SW 1271 (cell line): ENCODE results near the gene ADGRB2.

ENCODE experiments used
- DNase-seq, 2 experiments: peaks; one replicate each; lab custom pipeline; 2025; lab: John Stamatoyannopoulos, UW

ADGRB2 gene

DNA sequence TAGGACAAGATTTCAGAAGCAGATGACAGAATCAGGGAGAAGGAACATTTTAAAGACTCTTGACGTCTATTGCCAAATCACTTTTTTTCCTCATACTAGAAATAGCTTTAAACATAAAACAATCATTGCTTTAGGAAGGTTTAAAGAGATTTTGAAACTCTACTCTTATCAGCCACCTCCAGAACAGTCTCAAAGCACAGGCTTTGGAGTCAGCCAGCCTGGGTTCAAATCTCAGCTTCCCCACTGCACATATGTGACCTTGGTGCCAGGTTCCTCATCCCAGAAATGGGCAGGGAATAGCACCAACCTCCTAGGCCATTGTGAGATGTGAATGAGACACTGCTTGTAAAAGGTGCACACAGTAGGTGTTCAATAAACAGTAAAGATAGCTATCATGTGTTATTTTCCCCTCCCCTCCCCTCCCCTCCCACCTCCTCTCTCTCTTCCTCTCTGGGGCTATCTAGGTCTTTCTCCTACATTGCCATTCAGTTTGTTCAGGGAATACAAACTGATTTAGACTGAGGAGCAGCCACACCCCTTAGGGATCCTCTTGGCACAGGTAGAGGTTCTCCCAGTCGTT, 31.0 kb upstream of the ADGRB2 start:
- DNase-seq: no peak

DNA sequence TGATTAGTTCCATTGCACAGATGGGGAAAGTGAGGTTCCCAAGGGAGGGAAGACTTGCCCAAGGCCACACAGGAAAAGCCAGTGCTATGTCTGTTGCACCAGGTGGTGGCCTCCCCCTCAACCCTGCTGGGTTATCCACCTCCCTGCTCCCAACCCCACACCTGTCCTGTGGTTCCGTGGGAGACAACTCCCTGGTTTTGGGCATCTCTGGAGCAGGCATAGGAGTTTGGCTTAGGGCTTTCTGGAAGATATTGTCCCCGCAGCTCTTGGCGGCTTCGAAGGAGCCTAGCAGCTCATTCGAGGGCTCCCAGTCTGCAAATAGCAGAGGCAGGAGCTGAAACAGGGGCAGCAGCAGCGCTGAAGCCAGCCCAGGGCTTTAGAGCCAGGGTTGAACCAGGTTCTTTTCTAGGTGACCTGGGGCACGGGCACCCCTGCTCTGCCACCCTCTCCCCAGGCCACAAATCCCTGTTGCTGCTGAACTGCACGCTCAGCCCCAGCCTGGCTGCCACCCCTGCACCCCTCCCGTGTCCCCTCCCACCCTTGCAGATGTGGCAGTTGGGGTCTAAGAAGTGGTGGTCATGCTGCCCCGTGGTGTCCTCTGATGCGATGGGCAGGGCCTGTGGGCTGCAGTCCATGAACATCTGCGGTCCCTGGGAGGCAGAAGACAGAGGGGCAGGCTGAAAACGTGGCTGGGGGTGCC, 29.6 kb upstream of the ADGRB2 start:
- no peak for DNase-seq

DNA sequence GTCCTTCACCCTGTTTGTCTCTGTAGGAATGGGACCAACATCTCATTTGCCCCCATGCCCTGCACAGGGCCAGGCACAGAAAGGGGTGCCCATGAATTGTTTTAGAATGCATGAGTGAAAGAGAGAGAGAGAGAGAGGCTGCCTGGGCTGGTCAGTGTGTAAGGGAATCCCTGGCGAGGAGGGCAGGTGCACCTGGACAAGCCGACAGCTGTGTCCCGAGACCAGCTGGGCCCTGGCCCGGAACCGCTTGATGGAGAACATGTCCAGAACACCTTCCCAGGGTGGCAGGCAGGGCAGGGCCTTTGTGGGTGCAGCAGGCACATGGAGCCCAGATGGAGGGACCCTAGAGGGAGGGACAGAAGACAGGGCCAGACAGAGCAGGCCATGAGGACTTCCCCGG, 28.9 kb upstream of the ADGRB2 start:
- no peak for DNase-seq

DNA sequence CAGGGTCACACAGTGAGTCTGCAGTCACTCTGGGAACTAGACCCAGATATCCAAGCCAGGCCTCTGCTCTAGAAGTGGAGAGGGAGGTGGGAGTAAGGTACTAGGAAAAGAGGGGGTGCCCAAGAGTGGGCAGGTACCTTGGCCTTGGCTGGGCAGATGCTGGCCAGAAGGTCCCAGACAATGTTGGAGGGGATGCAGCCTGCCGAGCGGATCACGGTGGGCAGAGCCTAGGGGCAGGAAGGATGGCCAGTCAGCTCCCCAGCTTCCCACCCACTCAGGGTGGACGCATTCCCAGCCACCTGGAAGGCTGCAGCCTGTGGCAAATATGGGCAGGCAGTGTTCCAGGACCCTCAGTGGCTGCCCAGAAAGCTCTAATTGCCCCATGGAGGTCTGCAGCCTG, 28.4 kb upstream of the ADGRB2 start:
- DNase-seq: no peak

DNA sequence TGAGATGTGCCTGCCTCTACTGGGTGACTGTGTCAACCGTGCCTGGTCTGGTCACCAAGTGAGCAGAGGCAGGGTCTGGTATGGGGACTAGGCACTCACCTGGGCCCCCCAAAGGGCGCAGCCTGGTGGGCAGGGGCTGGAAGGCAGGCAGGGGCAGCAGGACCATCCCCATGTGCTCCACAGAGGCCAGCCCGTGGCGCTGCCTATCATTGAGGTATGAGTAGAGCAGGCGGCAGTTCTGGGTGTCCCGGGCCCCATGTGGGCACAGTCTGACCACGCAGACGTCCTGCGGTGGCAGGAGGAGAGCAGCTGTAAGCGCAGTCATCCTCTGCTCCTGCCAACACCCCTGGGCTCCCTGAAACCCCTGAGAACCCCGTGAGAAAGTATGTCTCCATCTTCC, 28.0 kb upstream of the ADGRB2 start:
- no peak for DNase-seq

DNA sequence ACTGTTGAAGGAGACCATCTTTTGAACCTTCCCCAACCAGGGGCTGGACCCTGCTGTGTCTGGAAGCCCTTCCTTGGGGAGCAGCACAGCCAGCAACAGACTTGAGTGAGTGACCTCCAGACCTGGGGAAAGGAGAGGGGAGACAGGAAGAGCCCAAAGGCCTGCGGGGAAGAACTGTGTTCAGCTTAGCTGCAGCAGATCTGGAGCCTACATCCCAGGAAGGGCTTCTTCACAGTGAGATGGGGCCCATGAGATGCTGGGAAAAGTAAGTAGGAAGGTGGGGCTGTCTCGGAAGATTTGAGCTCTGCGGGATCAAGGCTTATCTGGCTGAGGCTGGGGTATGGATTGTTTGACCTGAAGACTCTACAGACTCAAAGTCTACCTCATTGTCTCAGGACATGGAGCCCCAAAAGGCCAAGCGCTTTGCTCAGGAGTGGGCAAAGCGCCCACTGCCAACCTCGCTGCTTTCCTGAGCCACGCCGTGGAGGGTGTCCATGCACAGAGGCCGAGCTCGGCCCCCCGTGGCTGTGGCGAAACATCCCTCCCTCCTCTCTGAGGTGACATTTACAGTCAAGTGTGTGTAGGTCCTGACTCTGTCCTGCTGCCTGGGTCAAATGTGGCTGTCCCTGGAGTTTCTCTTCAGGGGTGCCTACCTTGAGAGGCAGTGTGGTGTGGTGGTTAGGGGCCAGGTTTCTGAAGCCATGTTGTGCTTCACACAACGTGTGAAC, 27.2 kb upstream of the ADGRB2 start:
- DNase-seq: no peak

DNA sequence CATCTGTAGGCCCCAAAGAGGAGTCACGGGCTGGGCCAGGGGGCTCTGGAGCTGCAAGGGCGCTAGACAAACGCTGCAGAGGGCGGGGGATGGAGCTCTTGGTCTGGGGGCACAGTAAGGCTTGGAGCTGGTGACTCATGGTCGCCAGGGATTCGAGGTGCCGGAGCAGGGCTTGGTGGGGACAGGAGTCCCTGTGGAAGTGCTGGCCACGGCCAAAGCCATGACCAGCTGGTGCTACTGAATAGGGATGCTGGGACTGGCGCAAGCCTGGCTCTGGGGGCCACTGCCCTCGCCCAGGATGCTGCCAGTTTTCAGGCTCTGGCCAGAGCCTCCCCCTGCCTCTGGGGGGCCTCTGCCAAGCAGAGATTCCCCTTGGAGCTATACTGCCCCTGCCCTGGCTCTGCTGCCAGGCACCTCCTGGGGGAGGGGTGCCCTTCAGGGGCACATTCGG, 26.5 kb upstream of the ADGRB2 start:
- DNase-seq: no peak

DNA sequence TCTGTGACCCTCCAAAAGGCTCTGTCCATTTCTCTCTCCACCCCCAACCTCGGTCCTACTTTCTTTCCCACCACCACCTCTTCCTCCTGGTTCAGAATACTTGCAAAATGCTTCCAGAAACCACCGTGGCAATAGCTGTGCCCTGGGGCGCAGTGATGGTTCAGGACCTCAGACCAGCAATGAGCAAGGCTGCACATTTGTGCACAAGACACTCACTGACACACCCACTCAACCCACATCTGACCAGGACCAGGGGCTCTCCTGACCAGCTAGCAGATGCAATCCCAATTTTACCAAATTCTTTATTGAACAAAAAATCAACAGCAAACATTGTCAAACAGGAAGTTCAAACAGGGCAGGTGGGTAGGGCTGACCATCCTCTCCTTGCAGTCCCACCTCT, 26.0 kb upstream of the ADGRB2 start:
- no peak for DNase-seq

DNA sequence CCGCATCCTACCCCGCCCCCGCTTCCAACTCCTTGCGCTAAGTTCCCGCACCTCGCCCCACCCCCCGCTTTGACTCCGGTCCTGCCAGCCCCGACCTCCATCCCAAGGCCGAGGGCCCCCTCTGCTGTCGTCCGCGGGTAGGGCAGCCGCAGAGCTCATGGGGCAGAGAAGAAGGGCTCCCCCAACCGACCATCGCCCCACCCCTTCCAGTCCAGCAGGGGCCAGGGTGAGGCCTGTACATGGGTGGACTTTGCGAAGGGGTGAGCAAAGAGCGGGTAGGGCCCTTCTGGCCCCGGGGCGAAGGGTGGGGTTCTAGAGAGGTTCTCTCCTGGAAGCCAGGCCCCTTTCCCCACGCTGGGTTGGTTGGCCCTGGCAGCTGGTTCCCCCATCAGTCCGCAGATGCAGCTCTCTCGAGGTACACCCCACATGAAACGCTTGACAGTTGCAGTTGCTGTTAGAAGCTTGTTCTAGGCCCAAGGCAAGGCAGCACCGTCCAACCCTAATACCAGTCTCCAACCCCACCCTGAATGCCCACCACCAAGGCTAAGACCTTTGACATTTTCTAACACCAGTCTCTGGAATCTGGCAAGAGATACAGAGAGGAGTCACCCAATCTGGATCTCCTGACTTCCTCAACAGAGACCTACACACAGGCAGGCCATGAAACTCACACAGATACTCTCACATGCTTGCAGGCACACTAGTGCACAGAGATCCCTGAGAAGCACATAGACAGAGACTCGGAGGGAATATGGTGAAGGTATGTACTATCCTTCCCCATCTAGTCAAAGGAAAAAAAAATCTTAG, 25.3 kb upstream of the ADGRB2 start:
- peak; percentile 56 to 77 for DNase-seq

DNA sequence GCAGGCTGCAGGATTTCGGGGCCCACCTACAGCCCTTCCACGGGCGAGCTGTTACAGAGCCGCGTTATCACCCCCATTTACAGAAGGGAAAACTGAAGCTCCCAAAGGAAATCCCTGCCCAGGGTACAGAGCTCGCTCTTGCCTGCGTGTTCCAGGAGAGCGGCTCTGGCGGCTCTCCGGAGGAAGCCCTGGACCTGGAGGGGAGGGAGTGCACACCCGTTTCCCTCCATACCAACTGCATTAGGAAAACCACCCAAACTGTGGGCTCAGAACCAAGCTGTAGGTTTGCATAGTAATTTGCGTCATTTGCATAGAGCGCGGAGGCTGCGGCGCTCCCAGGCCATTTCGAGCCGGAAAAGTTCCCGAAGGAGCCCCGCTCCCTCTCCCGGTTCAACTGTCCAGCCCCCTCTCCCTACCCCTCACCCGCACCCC, 24.7 kb upstream of the ADGRB2 start:
- peak in 1 of 2 experiments; percentile 71 for DNase-seq

DNA sequence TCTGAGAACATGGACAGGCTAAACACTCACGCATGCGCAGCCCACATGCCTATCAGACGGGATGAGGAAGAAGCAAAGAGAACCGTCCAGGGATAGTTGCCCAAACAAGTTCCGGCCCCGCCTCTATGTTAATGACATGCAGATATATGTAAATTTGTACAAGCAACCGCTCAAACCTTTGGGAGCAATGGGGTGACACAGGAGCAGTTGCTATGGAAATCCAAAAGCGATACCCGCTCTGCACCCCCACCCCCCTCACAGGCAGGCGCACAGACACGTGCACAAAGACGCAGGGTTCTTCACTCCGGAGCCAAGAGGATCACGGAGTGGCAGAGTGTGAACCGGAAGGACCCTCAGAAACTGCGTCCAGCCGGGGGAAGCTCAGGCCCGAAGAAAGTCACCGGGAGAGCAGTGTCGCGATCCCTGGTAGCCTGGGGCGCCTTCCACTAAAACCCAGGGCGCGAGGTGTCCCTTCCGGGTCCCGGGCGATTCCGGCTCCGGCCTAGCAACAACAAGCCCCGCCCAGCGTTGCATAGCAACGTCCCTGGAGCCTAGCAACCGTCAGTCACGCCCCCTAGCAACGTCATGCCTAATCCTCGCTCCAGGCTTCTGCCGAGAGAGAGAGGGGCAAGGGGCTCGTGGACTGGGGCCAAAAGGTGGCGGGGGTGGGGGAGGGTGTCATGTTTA, 24.1 kb upstream of the ADGRB2 start:
- peak; percentile 49 to 69 for DNase-seq

DNA sequence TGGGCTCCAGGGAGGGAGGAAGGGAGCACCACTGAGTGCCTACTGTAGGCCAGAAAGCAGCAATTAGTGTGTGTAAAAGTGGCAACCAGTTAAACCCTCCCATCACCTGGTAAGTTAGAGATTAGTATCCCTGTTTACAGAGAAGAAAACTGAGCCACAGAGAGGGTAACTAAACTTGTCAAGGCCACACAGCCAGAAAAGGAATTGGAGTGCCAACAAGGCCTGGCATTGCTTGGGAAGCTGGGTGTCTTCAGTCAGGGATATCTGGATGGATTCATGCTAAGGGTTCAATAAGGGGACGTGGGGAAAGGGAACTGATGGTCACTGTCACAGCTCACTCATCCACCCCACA, 23.6 kb upstream of the ADGRB2 start:
- DNase-seq: no peak

DNA sequence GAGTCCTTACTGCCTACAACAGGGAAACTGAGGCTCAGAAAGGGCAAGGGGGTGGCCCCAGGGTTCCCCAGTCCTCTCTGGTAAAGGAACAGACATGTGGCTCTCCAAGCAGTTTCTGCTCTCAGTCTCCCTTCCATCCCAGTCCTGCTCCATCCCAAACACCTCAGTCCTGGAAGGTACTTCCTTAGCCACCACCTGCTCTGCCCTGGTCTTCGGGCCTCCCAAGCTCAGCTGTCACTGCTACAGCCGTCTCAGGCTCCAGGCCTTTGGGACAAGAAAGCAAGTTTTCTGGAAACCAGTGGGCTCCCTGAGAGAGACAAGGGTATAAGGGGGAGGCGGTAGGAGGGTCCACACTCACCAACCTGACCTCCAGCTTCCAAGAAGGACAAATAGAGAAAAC, 23.1 kb upstream of the ADGRB2 start:
- DNase-seq: no peak

DNA sequence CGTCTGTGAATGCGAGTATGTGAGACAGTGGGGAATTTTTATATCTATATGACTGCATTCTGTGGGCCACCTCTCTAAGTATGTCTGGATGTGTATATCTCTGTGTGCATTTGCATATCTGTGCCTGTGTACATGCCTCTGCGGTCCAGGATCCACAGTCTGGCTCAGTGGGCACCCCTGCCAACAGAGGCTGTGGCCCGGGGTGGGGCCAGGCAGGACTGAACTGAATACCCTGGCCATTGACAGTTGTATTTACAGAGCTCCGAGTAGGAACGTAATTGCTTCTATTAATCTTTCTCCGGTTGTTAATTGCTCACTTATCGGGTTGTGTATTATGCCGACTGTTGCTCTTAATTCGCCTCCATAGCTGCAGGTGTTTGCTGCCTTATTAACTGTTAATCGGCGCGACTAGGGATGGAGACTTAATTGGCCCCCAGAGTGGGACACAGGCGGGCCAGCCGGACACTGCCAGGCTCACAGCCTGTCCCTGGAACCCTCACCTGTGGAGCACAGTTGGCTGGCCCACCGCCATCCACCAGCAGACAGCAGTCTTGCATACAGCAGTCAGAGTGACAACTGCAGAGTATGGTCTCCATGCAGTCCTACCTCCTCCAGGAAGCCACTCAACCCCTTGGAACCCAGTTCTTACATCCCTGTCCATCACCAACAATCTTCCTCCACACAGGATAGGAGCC, 22.4 kb upstream of the ADGRB2 start:
- no peak for DNase-seq

DNA sequence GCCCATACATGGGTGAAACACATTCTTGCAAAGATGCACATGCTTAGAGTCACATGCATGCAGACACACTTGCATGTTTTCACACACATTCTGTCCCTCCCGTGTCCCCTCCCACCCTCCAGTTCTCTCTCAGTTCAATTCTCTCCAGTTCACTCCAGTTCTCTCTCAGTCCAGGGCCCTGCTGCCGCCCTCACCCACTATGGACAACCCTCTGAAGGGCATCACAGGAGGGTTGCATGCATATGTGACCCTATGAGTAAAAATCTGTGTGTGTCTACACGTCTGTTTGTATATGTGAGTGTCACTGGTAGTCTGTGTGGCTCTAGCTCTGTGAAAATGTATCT, 21.8 kb upstream of the ADGRB2 start:
- no peak for DNase-seq

DNA sequence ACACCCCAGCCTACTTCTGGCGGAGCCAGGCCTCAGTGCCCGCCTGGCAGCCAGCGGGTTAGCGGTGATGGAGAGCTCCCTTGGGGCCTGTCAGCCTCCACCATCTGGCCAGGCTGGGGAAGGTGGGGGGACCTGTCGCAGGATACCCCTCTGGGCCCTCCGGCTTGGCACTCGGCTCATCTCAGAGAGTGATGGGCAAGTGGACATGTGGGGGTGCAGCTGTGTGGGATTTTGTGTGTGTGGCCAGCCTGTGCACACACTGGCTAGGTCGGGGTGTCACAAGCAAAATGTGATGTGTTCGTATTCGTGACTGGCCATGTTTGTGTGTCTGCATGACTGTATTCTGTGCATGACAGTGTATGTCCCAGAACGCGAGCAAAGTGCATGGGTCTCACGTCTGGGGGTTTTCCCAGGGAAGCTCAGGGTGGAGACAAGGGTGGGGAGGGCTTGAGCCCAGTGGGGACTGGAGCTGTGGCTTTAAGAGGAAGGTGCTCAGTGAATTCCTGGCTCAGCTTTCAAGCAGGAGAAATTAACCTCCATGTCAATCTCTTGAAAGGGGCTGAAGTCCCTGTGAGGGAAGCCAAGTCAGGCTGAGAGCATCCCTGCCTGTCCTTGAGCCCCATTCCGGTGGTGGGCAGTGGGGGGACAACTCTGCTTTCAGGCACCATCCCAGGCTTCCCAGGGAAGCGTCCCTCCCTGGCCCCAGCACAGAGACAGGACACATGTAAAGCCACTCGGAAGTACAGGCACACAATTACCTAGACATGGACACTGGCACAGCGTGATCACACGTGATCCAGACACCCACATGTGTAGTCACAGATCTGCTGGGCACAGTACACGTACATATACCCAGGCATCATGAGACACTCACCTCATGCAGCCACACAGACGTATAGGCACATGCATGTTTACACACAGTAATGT, 21.1 kb upstream of the ADGRB2 start:
- no peak for DNase-seq

DNA sequence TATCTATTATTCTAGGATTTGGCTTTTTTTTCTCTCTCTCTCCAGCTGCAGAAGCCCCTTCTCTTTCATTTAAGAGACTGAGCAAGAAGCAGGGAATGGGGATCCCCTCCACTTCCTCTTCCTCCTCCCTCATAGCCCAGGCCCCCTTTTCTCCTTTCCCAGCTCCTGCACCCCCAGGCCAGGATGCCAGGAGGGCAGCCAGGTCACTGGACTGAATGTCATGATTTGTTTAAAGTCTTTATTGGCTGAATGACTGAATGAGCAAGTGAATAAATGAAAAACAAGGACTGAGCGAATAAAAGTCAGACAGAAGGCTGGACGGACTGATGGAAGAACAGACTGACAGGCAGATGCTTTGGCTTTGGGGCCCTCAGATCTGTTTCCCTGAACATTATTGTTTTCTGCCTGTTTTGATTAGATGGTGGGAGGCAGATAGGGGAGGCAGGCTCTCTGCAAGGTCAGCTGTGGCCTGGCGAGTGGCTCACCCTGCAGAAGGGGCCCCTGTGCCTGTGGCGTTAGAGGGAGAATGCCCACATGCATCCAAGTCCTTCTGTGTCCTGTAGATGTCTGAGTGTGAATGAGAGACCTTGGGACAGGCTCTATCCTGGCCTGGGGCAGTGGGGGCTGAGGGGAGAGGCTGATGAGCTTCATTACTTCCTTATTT, 20.3 kb upstream of the ADGRB2 start:
- no peak for DNase-seq

DNA sequence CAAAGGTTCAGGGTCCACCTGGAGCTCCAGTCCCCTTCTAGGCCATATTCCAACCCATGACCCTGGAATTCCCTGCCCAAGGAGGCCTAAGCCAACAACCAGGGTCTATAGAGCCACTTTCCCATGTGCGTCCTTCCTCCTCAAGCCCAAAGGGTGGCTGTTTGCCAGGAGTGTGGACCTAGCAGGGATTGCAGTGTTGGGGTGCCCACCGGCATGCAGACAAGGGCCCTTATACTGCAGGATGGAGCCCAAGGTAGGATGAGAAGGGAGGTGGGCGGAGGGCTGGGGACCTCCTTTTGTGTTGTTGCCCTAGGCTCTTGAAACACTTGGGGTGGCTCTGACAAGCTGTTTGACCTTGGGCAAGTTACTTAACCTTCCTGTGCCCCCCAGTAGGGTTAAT, 19.7 kb upstream of the ADGRB2 start:
- DNase-seq: no peak
